ENCODE data around the gene PSMD6.

PSMD6 gene

GRCh38 chr3:63986146-63986545 is 37.1 kb downstream of the PSMD6 start:
- no peak overlapping the region for H3K27ac ChIP-seq
- TF ChIP-seq CTCF (conservative IDR thresholded peaks at IDR 0.05) (no peak), ZFX (IDR thresholded peaks at IDR 0.05) (no peak)

- no peak overlapping the region for H3K27ac ChIP-seq
- TF ChIP-seq CTCF (conservative IDR thresholded peaks at IDR 0.05) (no peak), ZFX (IDR thresholded peaks at IDR 0.05) (no peak)
Measured at GRCh38 chr3:63984391-63984790, 38.9 kb downstream of the PSMD6 start.

- H3K27ac ChIP-seq: no peak overlapping the region
- TF ChIP-seq ZFX (IDR thresholded peaks at IDR 0.05): no peak
- TF ChIP-seq CTCF (conservative IDR thresholded peaks at IDR 0.05): no peak
Measured at GRCh38 chr3:63981980-63982379, 41.3 kb downstream of the PSMD6 start.

GRCh38 chr3:63980830-63981498 is 42.3 kb downstream of the PSMD6 start:
- TF ChIP-seq CTCF (conservative IDR thresholded peaks at IDR 0.05) (no peak), ZFX (IDR thresholded peaks at IDR 0.05) (no peak)
- no peak overlapping the region for H3K27ac ChIP-seq

GRCh38 chr3:63980019-63980418 is 43.3 kb downstream of the PSMD6 start:
- no peak overlapping the region for H3K27ac ChIP-seq
- TF ChIP-seq ZFX (IDR thresholded peaks at IDR 0.05) (no peak), CTCF (conservative IDR thresholded peaks at IDR 0.05) (no peak)

- no peak overlapping the region for H3K27ac ChIP-seq
- TF ChIP-seq CTCF (conservative IDR thresholded peaks at IDR 0.05) (no peak), ZFX (IDR thresholded peaks at IDR 0.05) (no peak)
Measured at GRCh38 chr3:63979093-63979885, 44.0 kb downstream of the PSMD6 start.

- H3K27ac ChIP-seq: no peak overlapping the region
- TF ChIP-seq ZFX (IDR thresholded peaks at IDR 0.05): no peak
- no peak for TF ChIP-seq CTCF (conservative IDR thresholded peaks at IDR 0.05)
Measured at GRCh38 chr3:63977893-63978292, 45.4 kb downstream of the PSMD6 start.

Data from C4-2B (cell line).